HepG2 (cell line): ENCODE data around the gene SCRG1. TPM values are rescaled to one million over a fixed set of nuclear protein-coding genes. Genes with fewer than 3 reads are reported as not detected.

Source experiments
- HMG20B ChIP-seq: conservative IDR thresholded peaks from 2 replicates; pipeline ENCODE4 v1.6.1; 2016; ENCODE audit warnings: missing genetic modification reagents, missing compliant biosample characterization
- IKZF4 ChIP-seq: sonication (generic); formaldehyde crosslinking; IDR thresholded peaks from 2 replicates; pipeline ENCODE4 v1.5.1; 2020; ENCODE audit warnings: borderline replicate concordance, mild to moderate bottlenecking, low read depth, missing genetic modification reagents; ENCODE audit errors: not compliant biosample characterization
- JUND ChIP-seq: sonication (generic); formaldehyde crosslinking; IDR thresholded peaks from 2 replicates; pipeline ENCODE4 v1.8.0; 2022; ENCODE audit warnings: mild to moderate bottlenecking, missing genetic modification reagents
- MXI1 ChIP-seq: IDR thresholded peaks from 3 replicates; pipeline ENCODE4 v1.6.1; 2012; ENCODE audit warnings: low read depth, low read length, inconsistent platforms, borderline replicate concordance
- MYNN ChIP-seq: sonication (generic); formaldehyde crosslinking; IDR thresholded peaks from 2 replicates; pipeline ENCODE4 v1.4.0; 2020; ENCODE audit warnings: mild to moderate bottlenecking, low read depth, missing genetic modification reagents
- PCBP2 ChIP-seq: fragments of 200-400 bp; formaldehyde crosslinking; optimal IDR thresholded peaks from 2 replicates; pipeline ENCODE3; 2018; ENCODE audit warnings: low read length, low read depth; ENCODE audit not compliant: poor library complexity, severe bottlenecking
- PRDM10 ChIP-seq: sonication (generic); formaldehyde crosslinking; IDR thresholded peaks from 2 replicates; pipeline ENCODE4 v1.4.0; 2020; ENCODE audit warnings: low read depth, missing genetic modification reagents
- RXRA ChIP-seq: sonication (generic); formaldehyde crosslinking; IDR thresholded peaks from 2 replicates; pipeline ENCODE4 v1.5.1; 2020; ENCODE audit warnings: missing genetic modification reagents
- SMARCE1 ChIP-seq: fragments of 450-650 bp; IDR thresholded peaks from 2 replicates; pipeline ENCODE4 v1.6.1; 2017; ENCODE audit warnings: borderline replicate concordance
- SP4 ChIP-seq: sonication (generic); formaldehyde crosslinking; IDR thresholded peaks from 2 replicates; pipeline ENCODE4 v1.8.1; 2023; ENCODE audit warnings: mild to moderate bottlenecking, missing genetic modification reagents
- TBP ChIP-seq: sonication (generic); formaldehyde crosslinking; IDR thresholded peaks from 2 replicates; pipeline ENCODE4 v1.5.0; 2020; ENCODE audit warnings: missing genetic modification reagents
- ZNF547 ChIP-seq: sonication (generic); formaldehyde crosslinking; IDR thresholded peaks from 2 replicates; pipeline ENCODE4 v1.5.1; 2020; ENCODE audit warnings: mild to moderate bottlenecking, missing genetic modification reagents
- ZNF564 ChIP-seq: sonication (generic); formaldehyde crosslinking; IDR thresholded peaks from 2 replicates; pipeline ENCODE4 v1.8.1; 2023; ENCODE audit warnings: mild to moderate bottlenecking, missing genetic modification reagents
- ZNF576 ChIP-seq: sonication (generic); formaldehyde crosslinking; IDR thresholded peaks from 2 replicates; pipeline ENCODE4 v1.4.0; 2020; ENCODE audit warnings: mild to moderate bottlenecking, missing genetic modification reagents
- ZNF724P ChIP-seq: sonication (generic); formaldehyde crosslinking; IDR thresholded peaks from 2 replicates; pipeline ENCODE4 v1.8.0; 2022; ENCODE audit warnings: missing genetic modification reagents, borderline replicate concordance
- ZNF766 ChIP-seq: sonication (generic); formaldehyde crosslinking; IDR thresholded peaks from 2 replicates; pipeline ENCODE4 v1.5.0; 2020; ENCODE audit warnings: missing genetic modification reagents, borderline replicate concordance
- ZNF879 ChIP-seq: sonication (generic); formaldehyde crosslinking; IDR thresholded peaks from 2 replicates; pipeline ENCODE4 v1.8.1; 2023; ENCODE audit warnings: missing genetic modification reagents
- polyA plus RNA-seq, 8 experiments: library from polyadenylated mRNA; depleted of rRNA in 3 of 8; stranded (reverse) in 7 of 8; unstranded in 1 of 8; fragments of >200 nt; fragmentation: Illumina TruSeq in 4 of 8; extraction: Trizol in 4 of 8; gene quantifications; 2 replicates each; pipeline versions ENCODE4 v1.2.1 to v1.2.3, GENCODE V29; 2011 to 2016; ENCODE audit warnings: low read depth in 4 of 8, missing spikeins in 1 of 8, mixed read lengths in 1 of 8; ENCODE audit not compliant: insufficient read depth in 1 of 8
- total RNA-seq, 5 experiments: library from RNA; depleted of rRNA; stranded (reverse); fragments of >200 nt; fragmentation: Illumina TruSeq; extraction: Trizol; gene quantifications; 2 replicates each; pipeline ENCODE4 v1.2.3, GENCODE V29; 2016; ENCODE audit warnings: low read depth in 1 of 5
- TF ChIP-seq, protein P1 (sequence below): sonication (generic); formaldehyde crosslinking; IDR thresholded peaks from 2 replicates; pipeline ENCODE4 v1.4.0; 2020; ENCODE audit warnings: missing genetic modification reagents
- TF ChIP-seq, protein P2 (sequence below): sonication (generic); formaldehyde crosslinking; IDR thresholded peaks from 2 replicates; pipeline ENCODE4 v1.4.0; 2020; ENCODE audit warnings: mild to moderate bottlenecking, missing genetic modification reagents
- TF ChIP-seq, protein P3 (sequence below): sonication (generic); formaldehyde crosslinking; IDR thresholded peaks from 2 replicates; pipeline ENCODE4 v1.8.0; 2022; ENCODE audit warnings: missing genetic modification reagents, mild to moderate bottlenecking, borderline replicate concordance

The SCRG1 gene
- total and polyA plus RNA-seq, 2 of the 13 experiments (the other 11 are each of a cell fraction or from before 2014, with no cell fraction given) = not detected

DNA sequence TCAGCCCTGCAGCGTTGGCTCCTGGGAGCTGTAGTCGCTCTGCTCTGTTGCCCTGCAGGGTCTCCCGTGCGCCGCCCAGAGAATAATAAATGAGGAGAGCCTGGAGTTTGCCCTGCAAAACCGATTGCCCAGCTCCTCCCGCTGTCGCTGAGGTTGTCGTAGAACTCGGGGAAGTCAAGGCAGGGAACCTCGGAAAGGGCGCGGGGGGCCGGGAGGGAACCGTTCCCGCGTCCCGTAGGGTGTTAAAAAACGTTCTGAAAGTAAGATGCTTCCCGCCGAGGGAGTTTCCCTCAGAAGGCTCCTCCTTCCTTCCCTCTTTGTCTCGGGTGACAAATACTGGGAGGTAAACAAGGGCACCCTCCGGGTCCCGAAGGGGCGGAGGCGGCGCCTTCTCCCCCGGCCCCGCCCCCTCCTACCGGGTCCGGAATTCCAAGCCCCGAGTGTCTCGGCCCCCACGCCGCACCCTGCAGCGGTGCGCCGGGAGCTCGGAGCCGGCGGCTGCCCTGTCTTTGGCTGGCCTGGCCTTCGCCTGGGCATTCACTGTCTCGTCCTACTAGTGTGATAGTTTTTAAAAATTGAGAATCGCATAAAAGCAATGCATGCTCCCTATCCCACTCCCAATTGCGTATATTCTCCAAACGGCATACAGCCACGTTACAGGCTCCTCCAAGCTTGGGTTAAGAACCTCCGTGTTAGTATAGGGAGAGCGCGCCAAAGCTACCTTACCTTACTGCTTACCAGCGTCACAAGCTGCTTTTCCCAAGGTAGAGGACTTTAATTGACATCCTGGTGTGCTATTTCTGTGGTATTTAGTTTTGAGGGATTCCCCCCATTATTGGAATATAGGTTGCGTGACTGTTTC lies 63.8 kb downstream of the SCRG1 start (continued):
- TF ChIP-seq ZNF576 (CRISPR knock-in tag) (0 out of 2 replicates have a peak, but pooled peaks have one; percentile 26), PRDM10 (CRISPR knock-in tag) (no peak), ZNF879 (CRISPR knock-in tag) (no peak), IKZF4 (CRISPR knock-in tag) (no peak), ZNF724P (CRISPR knock-in tag) (no peak), JUND (CRISPR knock-in tag) (no peak), ZNF564 (CRISPR knock-in tag) (no peak; the same call in 1 of the 2 replicates), PCBP2 (no peak), ZNF547 (CRISPR knock-in tag) (peak; percentile 51; the same call in 1 of the 2 replicates), MXI1 (no peak; the same call in 2 of the 3 replicates), SMARCE1 (no peak), HMG20B (no peak), TBP (no peak), ZNF766 (CRISPR knock-in tag) (no peak), RXRA (no peak), MYNN (CRISPR knock-in tag) (no peak), SP4 (no peak; the same call in 1 of the 2 replicates)
- TF ChIP-seq, protein P1, sequence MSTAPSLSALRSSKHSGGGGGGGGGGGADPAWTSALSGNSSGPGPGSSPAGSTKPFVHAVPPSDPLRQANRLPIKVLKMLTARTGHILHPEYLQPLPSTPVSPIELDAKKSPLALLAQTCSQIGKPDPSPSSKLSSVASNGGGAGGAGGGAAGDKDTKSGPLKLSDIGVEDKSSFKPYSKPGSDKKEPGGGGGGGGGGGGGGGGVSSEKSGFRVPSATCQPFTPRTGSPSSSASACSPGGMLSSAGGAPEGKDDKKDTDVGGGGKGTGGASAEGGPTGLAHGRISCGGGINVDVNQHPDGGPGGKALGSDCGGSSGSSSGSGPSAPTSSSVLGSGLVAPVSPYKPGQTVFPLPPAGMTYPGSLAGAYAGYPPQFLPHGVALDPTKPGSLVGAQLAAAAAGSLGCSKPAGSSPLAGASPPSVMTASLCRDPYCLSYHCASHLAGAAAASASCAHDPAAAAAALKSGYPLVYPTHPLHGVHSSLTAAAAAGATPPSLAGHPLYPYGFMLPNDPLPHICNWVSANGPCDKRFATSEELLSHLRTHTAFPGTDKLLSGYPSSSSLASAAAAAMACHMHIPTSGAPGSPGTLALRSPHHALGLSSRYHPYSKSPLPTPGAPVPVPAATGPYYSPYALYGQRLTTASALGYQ (CRISPR knock-in tag) = no peak
- TF ChIP-seq, protein P2, sequence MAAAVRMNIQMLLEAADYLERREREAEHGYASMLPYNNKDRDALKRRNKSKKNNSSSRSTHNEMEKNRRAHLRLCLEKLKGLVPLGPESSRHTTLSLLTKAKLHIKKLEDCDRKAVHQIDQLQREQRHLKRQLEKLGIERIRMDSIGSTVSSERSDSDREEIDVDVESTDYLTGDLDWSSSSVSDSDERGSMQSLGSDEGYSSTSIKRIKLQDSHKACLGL (CRISPR knock-in tag) = no peak
- TF ChIP-seq, protein P3, sequence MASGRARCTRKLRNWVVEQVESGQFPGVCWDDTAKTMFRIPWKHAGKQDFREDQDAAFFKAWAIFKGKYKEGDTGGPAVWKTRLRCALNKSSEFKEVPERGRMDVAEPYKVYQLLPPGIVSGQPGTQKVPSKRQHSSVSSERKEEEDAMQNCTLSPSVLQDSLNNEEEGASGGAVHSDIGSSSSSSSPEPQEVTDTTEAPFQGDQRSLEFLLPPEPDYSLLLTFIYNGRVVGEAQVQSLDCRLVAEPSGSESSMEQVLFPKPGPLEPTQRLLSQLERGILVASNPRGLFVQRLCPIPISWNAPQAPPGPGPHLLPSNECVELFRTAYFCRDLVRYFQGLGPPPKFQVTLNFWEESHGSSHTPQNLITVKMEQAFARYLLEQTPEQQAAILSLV (CRISPR knock-in tag) = peak; percentile 42; the same call in 1 of the 2 replicates
